Measurements from ENCODE around the gene NME2.

- no peak for TF ChIP-seq CTCF (conservative IDR thresholded peaks at IDR 0.05; ENCODE audit: low read depth, low read length)
- no peak for TF ChIP-seq EZH2 (IDR thresholded peaks at IDR 0.05; ENCODE audit: low read length, unreplicated experiment)
- no peak for TF ChIP-seq EZH2phosphoT487 (IDR thresholded peaks at IDR 0.05; ENCODE audit: borderline replicate concordance, low read length)
Observed at GRCh38 chr17:51189628-51190027, 23.4 kb downstream of the NME2 start.

All from PC-3 (cell line).